Body of pancreas (tissue), 4 donors: ENCODE data around the gene TENT4A.

Experiments used
- CTCF ChIP-seq, 7 experiments: fragments of 450-650 bp in 4 of 7; fragments of 200-600 bp in 3 of 7; sonication (generic) in 3 of 7; IDR thresholded peaks; one replicate each; pipeline ENCODE4 v1.5.1; 2016 to 2019; ENCODE audit warnings: antibody characterized with exemption in 7 of 7
- POLR2A ChIP-seq, 3 donors: fragments of 450-650 bp; IDR thresholded peaks; one replicate each; pipeline ENCODE4 v1.6.1; 2016; ENCODE audit warnings: antibody characterized with exemption in 3 of 3, mild to moderate bottlenecking in 2 of 3

- TF ChIP-seq POLR2A (IDR thresholded peaks at IDR 0.05), result no peak
- TF ChIP-seq CTCF (IDR thresholded peaks at IDR 0.05), result no peak
Measured at GRCh38 chr5:6746244-6746643, 33.0 kb downstream of the TENT4A start.
